ENCODE results near the gene NRG4. TPM values are rescaled to one million over a fixed set of nuclear protein-coding genes. Genes with fewer than 3 reads are reported as not detected.
A peak's percentile ranks its signal among the peaks of the same experiment; 100 is the strongest.

The NRG4 gene
- total RNA-seq, 3 donors from 2014 or later, result 0.15 TPM; not detected in 2

DNA sequence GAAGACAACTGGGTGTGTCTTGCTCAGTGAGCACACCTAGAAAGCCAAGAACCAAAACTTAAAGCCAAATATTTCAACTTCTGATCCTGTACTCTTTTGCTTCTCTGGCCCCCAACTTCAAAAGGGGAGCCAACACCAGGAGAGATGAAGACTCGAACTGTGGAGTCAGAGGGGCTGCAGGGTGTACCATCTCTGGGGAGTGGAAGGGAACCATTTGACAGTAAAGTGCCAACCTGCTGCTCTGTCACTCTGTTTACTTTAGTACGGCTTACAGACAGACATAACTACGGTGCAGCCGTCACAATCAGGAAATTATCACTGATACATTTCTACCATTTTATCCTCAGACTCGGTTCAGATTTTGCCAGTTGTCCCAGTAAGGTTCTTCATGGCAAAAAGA lies 107.0 kb downstream of the NRG4 start:
- Histone ChIP-seq H3K4me1 (no peaks in the 10 kb centered on the region), H3K27me3 (no peaks in the 10 kb centered on the region), H3K4me3 (no peak overlapping the region), H3K27ac (no peak overlapping the region), H3K36me3 (no peaks in the 10 kb centered on the region), H3K9me3 (no peaks in the 10 kb centered on the region)
- DNase-seq (ENCODE audit: low spot score in 2 of 2), result no peak
- intact Hi-C loops (cut with DNase I; ENCODE audit: low total_unique reads), result no loop called here
- TF ChIP-seq, protein P1, sequence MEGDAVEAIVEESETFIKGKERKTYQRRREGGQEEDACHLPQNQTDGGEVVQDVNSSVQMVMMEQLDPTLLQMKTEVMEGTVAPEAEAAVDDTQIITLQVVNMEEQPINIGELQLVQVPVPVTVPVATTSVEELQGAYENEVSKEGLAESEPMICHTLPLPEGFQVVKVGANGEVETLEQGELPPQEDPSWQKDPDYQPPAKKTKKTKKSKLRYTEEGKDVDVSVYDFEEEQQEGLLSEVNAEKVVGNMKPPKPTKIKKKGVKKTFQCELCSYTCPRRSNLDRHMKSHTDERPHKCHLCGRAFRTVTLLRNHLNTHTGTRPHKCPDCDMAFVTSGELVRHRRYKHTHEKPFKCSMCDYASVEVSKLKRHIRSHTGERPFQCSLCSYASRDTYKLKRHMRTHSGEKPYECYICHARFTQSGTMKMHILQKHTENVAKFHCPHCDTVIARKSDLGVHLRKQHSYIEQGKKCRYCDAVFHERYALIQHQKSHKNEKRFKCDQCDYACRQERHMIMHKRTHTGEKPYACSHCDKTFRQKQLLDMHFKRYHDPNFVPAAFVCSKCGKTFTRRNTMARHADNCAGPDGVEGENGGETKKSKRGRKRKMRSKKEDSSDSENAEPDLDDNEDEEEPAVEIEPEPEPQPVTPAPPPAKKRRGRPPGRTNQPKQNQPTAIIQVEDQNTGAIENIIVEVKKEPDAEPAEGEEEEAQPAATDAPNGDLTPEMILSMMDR (IDR thresholded peaks at IDR 0.05), result no peak
- TF ChIP-seq POLR2A (IDR thresholded peaks at IDR 0.05), result no peak
- TF ChIP-seq POLR2AphosphoS5 (IDR thresholded peaks at IDR 0.05), result no peak

DNA sequence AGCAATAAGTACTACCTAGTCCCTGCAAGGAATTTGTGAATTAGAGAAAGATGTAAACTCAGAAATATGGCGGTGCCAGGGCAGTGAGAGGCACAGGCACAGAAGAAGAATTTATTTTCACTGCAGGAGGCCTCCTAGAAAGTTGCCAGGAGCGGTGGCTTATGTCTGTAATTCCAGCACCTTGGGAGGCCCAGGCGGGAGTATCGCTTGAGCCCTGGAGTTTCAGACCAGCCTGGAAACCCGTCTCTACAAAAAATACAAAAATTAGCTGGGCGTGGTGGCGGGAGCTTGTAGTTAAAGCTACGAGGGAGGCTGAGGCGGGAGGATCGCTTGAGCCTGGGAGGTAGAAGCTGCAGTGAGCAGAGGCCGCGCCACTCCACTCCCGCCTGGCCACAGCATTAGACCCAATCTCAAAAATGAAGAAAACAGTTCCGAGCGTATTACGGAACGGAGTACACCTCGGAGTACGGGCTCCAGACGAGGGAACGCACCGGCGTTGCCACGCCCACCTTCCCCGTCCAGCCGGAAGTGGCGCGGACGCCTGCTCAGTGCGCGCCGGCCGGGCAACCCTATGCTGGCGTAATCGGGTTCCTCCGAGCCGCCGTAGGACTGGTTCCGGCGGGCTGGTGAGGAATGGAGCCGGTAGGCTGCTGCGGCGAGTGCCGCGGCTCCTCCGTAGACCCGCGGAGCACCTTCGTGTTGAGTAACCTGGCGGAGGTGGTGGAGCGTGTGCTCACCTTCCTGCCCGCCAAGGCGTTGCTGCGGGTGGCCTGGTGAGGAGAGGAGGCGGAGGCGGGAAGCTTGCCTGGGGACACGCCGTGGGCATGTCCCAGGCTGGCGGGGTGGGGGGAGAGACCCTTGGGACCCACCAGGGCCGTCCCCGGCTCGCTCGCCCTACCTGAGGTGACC lies 108.6 kb downstream of the NRG4 start, which contains the start of gene FBXO22:
FBXO22 (plus strand) TSS at position 548 of the 909 bp plus-strand sequence; CDS start at position 634, 86 bp downstream.
- TF ChIP-seq POLR2A (IDR thresholded peaks at IDR 0.05), result no peak
- TF ChIP-seq POLR2AphosphoS5 (IDR thresholded peaks at IDR 0.05), result peak; percentile 79 to 89 (median 88)
- peak within 1 kb of the TSS; percentile 78 to 86 for H3K27ac ChIP-seq
- no peaks in the 10 kb centered on the region for H3K9me3 ChIP-seq
- peak; percentile 85 to 88 for DNase-seq (ENCODE audit: low spot score in 2 of 2)
- H3K4me3 ChIP-seq, result peak within 1 kb of the TSS; percentile 73 to 99 (median 76)
- no peaks in the 10 kb centered on the region for H3K27me3 ChIP-seq
- intact Hi-C loops (cut with DNase I; ENCODE audit: low total_unique reads), result no loop called here
- no peaks in the 10 kb centered on the region for H3K36me3 ChIP-seq
- no peaks in the 10 kb centered on the region for H3K4me1 ChIP-seq

DNA sequence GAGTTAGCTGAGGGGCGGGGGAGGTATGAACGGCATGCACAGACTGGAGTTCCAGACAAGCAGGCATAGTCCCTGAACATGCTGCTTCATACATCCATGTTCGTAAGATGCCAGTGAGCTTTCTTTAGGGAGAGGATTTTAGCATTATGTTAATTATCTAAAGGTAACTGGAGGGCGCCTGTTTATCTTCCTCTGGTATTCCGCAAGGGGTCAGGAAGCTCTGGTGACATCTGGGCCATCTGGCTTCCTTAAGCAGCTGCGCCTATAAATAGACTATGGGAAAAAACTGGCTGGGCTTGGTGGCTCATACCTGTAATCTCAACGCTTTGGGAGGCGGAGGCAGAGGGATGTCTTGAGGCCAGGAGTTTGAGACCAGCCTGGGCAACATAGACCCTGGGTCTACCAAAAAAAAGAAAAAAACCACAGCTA lies 110.1 kb downstream of the NRG4 start:
- H3K4me1 ChIP-seq, result no peaks in the 10 kb centered on the region
- intact Hi-C loops (cut with DNase I; ENCODE audit: low total_unique reads), result no loop called here

DNA sequence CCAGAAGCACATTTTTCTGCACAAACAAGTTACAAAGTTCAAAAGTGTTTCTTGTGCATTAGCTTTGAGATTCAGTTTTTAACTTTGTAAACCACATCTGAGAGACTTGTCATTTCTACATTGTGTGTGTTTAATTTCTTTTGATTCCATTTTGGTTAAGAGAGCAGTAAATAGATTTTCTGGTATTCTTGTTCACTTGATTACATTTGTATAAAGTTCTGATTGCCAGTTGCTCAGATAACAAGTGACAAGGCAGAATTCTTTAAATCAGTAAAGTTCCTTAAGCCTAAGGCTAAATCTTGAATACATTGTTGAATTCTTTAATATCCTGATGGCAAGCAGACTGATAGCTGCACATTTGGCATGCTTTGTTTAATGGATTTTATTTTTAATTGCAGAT lies 111.6 kb downstream of the NRG4 start:
- intact Hi-C loops (cut with DNase I; ENCODE audit: low total_unique reads), result no loop called here
- no peak for DNase-seq (ENCODE audit: low spot score in 2 of 2)

More for the DNA sequence above, 110.1 kb downstream of the NRG4 start:
- H3K27me3 ChIP-seq, result no peaks in the 10 kb centered on the region
- H3K4me3 ChIP-seq, result no peak overlapping the region
- H3K27ac ChIP-seq, result no peak overlapping the region
- H3K36me3 ChIP-seq, result no peaks in the 10 kb centered on the region
- no peaks in the 10 kb centered on the region for H3K9me3 ChIP-seq
- DNase-seq (ENCODE audit: low spot score in 2 of 2), result no peak
- TF ChIP-seq, protein P1 (IDR thresholded peaks at IDR 0.05), result no peak
- TF ChIP-seq POLR2A (IDR thresholded peaks at IDR 0.05) (no peak), POLR2AphosphoS5 (IDR thresholded peaks at IDR 0.05) (no peak)

DNA sequence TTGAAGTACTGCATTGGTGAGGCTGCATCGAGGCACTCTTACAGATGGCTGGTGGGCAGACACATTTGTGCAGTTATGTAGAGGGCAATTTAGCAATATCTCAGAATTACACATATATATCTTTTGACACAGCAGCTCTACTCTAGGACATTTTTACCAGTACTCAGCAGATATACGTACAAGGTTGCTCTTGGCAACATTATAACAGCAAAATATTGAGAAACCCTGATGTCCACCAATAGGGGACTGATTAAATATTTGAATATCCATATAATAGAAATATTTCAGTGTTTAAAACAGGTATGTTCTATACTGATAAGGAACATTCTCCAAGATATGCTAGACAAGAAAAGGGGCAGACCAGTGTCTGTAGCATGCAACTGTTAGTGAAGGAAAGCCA lies 116.5 kb downstream of the NRG4 start:
- TF ChIP-seq POLR2A (IDR thresholded peaks at IDR 0.05) (no peak), POLR2AphosphoS5 (IDR thresholded peaks at IDR 0.05) (no peak)
- TF ChIP-seq, protein P1 (IDR thresholded peaks at IDR 0.05), result no peak
- Histone ChIP-seq H3K4me1 (no peaks in the 10 kb centered on the region), H3K36me3 (no peaks in the 10 kb centered on the region), H3K27me3 (no peaks in the 10 kb centered on the region), H3K9me3 (no peaks in the 10 kb centered on the region), H3K4me3 (no peak overlapping the region), H3K27ac (no peak overlapping the region)
- intact Hi-C loops (cut with DNase I; ENCODE audit: low total_unique reads), result no loop called here
- no peak for DNase-seq (ENCODE audit: low spot score in 2 of 2)

More for the DNA sequence above, 111.6 kb downstream of the NRG4 start:
- Histone ChIP-seq H3K27ac (no peak overlapping the region), H3K4me3 (no peak overlapping the region), H3K27me3 (no peaks in the 10 kb centered on the region), H3K36me3 (no peaks in the 10 kb centered on the region), H3K4me1 (no peaks in the 10 kb centered on the region), H3K9me3 (no peaks in the 10 kb centered on the region)
- no peak for TF ChIP-seq POLR2A (IDR thresholded peaks at IDR 0.05)
- TF ChIP-seq, protein P1 (IDR thresholded peaks at IDR 0.05), result no peak
- TF ChIP-seq POLR2AphosphoS5 (IDR thresholded peaks at IDR 0.05), result no peak
